HEK293T (cell line): ENCODE data around the gene ZBTB32.

Experiments
- BHLHE40 ChIP-seq: fragments of 450-650 bp; IDR thresholded peaks from 2 replicates; pipeline ENCODE4 v1.6.1; 2016; ENCODE audit warnings: mild to moderate bottlenecking, moderate library complexity, borderline replicate concordance
- ELF4 ChIP-seq: fragments of 450-650 bp; IDR thresholded peaks from 2 replicates; pipeline ENCODE4 v1.6.1; 2017; ENCODE audit warnings: antibody characterized with exemption
- FOXA1 ChIP-seq: fragments of 450-650 bp; IDR thresholded peaks from 2 replicates; pipeline ENCODE4 v1.6.1; 2016; ENCODE audit warnings: mild to moderate bottlenecking
- FOXK2 ChIP-seq: fragments of 450-650 bp; IDR thresholded peaks from 2 replicates; pipeline ENCODE4 v1.6.1; 2016; ENCODE audit warnings: mild to moderate bottlenecking
- SP1 ChIP-seq: fragments of 450-650 bp; IDR thresholded peaks from 2 replicates; pipeline ENCODE4 v1.6.1; 2017
- TARDBP ChIP-seq: fragments of 450-650 bp; IDR thresholded peaks from 2 replicates; pipeline ENCODE4 v1.6.1; 2016
- TF ChIP-seq, protein P1 (sequence below): fragments of 450-650 bp; IDR thresholded peaks from 2 replicates; pipeline ENCODE4 v1.6.1; 2016

DNA sequence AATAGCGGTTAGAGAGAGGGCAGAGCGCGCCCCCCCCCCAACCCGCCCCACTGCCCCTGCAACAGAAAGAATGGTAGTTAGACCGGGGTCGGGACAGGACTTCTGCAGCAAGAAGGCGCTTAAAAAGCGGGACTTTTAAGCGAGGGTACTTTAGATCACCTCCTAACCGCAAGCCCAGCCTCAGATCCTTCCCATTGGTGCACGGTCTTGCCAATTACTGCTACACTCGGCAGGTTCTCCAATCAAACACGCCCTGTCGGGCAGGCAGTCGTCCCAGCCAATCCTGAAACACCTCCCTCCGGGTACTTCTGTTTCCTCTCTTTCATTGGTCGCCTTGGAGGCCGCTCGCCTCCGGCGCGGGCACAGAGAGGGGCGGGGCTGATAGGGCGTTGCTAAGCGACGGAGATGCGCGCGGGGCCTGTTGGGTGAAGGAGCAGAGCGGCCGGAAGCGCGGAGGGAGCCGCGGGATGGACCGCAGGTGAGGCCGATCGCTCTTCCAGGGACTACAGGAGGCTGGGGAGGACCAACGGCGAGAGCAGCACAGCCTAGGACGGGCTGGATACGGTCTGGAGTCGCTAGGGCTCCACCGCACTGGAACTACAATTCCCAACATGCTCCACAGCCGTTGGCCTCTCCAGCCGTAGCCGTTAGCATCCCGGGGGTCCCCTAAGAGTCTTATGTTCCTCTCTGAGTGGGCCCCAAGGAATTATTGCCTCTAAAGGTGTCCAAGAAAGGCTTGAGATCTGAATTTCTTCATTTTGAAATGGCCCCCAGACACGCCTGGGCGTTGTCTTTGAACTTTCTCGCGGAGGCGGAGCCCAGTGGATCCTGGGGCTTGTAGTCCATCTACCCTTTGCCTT, 53.6 kb downstream of the ZBTB32 start, which contains the start of gene PROSER3:
- no peak for TF ChIP-seq BHLHE40
- no peak for TF ChIP-seq SP1
- no peak for TF ChIP-seq TARDBP
- TF ChIP-seq FOXK2: no peak
- TF ChIP-seq FOXA1: no peak
- TF ChIP-seq ELF4: peak; percentile 34
- TF ChIP-seq, protein P1, sequence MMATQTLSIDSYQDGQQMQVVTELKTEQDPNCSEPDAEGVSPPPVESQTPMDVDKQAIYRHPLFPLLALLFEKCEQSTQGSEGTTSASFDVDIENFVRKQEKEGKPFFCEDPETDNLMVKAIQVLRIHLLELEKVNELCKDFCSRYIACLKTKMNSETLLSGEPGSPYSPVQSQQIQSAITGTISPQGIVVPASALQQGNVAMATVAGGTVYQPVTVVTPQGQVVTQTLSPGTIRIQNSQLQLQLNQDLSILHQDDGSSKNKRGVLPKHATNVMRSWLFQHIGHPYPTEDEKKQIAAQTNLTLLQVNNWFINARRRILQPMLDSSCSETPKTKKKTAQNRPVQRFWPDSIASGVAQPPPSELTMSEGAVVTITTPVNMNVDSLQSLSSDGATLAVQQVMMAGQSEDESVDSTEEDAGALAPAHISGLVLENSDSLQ: peak; percentile 99
